Activated naive CD8-positive, alpha-beta T cell treated with anti-CD3 and anti-CD28 coated beads, Interleukin-2, amount 50 U/mL, for 16 hours (primary cell): ENCODE measurements around the gene SLC6A12.
"Not testable (repeated sequence)": the region's sequence is repeated elsewhere in the genome, so short reads cannot be mapped to it uniquely, and the experiment has no call there.

ENCODE experiments used
- DNase-seq: peaks from one replicate; pipeline ENCODE4 v3.0.0-alpha.2; 2020; ENCODE audit warnings: low read depth, low spot score

Gene SLC6A12

GRCh38 chr12:197911-198695 is 15.9 kb downstream of the SLC6A12 start:
- DNase-seq = no peak

DNA sequence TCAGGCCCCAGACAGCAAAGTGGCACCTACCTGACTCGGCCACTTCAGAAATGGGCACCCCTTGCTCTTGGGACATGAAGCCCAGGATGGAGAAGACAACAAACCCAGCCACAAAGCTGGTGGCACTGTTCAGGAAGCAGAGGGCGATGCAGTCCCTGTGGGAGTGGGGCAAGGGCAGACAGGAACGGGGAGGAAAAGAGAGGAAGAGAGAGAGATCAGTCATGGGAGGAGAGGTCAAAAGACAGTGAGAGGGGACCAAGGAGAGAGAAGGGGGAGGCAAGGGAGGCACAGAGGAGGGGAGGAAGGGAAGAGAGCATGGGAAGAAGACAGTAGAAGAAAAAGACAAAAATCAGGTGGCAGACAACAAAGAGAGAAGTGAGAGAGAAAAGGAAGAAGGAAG is 16.6 kb downstream of the SLC6A12 start:
- no peak for DNase-seq

DNA sequence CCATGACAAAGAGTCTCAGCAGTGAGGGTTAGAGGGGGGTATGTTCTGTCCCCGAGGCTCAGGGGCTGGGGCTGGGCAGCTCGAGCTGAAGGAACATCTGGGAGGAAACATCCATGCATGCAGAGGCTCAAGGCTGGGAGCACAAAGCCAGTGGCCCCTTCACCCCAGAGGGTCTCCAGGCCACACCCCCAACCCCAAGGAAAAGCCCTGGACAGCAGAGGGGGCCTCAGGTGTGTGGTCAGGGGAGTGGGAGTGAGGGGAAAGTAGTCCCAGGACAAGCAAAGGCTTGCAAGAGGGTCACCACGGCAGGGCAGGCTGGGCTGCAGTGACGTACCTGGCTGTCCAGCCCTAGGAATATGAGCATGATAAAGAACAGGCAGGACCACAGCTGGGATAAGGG is 17.5 kb downstream of the SLC6A12 start:
- no peak for DNase-seq

DNA sequence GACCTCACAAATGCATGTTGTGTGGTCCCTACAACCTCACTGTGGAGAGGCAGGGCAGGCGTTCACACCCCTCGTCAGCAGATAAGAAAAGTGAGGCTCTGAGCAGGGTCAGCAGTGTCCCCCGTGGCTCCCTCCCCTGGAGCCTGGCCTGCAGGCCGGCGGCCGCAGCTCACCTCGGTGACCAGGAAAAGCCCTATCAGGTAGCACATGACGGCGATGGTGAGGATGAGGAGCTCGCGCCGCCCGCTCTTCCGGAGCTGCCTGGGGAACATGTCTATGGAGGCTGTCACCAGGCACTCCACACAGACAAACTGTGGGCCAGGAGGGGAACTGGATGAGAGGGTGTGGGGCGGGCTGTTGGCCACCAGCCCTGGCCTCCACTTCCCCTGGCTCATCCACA is 18.0 kb downstream of the SLC6A12 start:
- DNase-seq = no peak

DNA sequence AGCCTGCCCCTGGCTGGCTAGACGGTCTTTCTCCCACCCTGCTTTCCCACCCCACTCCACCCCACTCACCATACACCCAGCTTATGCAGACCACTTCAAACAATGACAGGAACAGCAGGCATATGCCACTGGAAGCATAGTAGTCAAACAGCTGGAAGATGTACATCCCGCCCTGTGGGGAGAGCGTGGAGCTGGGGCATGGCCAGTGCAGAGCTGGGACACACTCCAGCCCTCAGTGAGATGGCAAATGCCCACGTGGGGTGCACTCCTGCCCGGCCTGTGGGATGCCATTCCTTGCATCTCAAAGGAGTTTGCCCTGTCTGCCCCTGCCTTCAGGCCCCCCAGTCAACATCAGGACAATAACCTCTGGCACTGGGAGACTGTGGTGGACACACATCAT is 18.8 kb downstream of the SLC6A12 start:
- DNase-seq = no peak

GRCh38 chr12:194276-194675 is 19.7 kb downstream of the SLC6A12 start:
- no peak for DNase-seq

DNA sequence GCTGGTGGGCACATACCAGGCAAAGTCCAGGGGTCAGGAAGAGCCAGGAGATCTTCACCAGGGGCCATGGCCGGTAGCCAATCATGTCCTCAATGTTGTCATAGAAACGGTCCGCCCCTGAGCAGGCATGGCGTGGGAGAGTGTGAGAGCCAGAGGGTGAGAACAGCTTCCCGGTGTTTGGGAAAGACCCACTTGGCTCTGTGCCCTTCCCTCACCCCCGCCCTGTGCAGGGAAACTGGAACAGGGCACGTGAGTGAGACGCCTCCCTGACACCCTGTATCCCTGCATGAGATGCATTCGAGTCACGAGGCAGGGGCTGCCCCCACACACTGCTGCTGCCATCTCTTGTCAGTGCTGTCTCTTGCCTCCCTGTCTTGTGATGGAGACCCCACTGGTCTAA is 20.7 kb downstream of the SLC6A12 start:
- no peak for DNase-seq

GRCh38 chr12:191541-191940 is 22.4 kb downstream of the SLC6A12 start:
- DNase-seq = no peak

DNA sequence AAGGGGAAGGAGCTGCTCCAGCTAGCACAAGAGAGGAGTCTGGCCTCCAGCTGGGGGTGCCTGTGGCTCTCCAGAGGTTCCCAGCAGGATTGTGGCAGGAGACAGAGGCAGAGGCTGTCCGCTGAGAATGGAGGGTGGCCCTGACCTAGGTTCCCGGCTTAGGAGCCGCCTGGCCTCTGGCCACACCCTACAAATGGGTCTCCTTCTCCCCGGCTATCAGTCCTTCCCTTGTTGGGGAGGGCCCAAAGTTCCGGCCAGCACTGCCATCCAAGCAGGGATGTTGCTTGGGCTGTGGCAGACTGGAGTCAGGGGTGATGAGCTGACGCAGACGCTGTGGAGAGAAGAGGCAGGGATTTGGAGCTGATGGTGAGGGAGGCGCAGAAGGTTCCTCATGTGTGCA is 23.1 kb downstream of the SLC6A12 start:
- DNase-seq = no peak

DNA sequence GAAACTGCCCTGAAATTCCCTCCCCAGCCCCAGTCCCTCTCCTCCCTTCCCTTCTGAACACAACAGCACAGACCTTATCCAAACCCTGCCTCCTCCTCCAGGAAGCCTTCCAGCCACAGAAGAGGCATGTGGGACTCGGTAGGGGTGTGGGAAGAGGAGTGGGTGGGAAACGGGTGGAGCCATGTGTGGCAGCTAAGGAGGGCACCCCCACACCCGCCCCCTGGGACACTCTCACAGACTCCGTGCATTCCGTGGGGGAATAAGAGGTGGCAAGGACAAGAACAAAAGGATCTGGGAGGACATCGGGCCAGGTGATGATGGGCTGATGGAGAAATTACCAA is 24.4 kb downstream of the SLC6A12 start:
- DNase-seq = no peak

DNA sequence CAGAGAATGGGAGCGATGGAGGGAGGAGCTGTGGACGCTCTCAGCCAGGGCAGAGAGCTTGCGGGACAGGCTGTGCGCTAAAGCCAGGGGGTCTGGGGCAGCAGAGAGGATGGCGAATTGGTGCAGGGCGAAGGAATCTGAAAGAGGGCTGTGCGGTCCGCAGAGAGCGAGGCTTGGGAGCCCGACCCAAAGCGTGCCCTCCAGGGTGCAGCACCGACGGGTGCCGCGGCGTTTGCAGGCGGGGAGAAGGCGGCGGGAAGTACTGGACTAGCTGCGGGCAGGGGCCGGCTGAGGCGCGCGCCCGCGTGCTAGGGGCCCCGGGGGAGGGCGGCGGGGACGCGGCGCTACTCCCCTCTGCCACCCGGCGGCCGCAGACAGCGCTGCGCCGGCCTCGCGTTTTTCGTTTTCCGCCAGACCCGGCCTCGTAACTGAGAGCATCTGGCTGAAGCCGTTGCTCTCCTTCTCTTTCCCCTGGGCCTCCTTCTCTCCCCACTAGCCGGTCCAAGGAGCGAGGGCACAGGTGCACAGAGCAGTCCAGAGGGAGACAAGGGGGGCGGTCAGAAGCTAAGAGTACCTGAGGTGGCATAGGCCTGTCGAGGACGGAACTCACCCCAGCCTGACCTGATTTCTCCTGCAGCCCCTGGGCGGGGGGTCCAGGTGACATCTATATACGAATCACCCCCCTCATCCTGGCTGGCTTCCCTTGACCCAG is 24.9 kb downstream of the SLC6A12 start:
- DNase-seq = no peak

DNA sequence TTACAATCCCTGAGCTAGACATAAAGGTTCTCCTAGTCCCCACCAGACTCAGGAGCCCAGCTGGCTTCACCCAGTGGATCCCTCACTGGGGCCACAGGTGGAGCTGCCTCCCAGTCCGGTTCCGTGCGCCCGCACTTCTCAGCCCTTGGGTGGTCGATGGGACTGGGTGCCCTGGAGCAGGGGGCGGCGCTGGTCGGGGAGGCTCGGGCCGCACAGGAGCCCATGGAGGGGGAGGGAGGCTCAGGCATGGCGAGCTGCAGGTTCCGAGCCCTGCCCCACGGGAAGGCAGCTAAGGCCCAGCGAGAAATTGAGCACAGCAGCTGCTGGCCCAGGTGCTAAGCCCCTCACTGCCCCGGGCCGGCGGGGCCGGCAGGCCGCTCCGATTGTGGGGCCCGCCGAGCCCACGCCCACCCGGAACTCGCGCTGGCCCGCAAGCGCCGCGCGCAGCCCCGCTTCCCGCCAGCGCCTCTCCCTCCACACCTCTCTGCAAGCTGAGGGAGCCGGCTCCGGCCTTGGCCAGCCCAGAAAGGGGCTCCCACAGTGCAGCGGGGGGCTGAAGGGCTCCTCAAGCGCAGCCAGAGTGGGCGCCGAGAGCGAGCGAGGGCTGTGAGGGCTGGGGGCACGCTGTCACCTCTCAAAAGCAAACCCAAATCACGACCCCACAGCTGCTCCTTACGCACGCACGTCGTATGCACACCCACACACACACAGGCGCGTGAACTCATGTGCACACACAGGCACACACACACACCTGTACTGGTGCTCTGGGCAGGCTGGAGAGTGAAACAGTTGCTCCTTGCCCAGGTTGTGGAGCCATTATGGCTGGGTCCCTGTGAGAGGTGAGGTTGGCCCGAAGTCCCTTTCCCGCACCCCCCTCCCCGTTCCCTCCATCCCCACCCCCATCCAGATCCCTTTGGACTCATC is 25.7 kb downstream of the SLC6A12 start:
- not testable (repeated sequence) for DNase-seq

- no peak for DNase-seq
Measured at GRCh38 chr12:186006-186625, 27.8 kb downstream of the SLC6A12 start.

DNA sequence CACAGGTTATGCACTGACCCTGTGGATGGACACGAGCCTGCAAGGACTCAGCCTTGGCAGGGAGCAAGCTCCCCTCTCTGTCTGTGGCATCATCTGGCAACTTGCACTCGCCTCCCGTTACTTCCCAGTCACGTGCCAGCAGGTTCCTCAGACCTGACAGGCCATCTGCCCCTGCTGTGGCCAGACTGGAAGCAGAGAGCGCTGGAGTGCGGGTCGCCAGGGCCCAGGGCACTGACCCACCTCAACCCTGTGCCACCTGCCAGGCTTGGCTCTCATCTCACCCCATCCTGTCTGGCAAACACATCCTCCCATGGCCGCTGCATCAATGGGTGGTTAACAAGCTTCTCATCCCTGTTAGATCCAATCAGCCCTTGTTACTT is 28.4 kb downstream of the SLC6A12 start:
- DNase-seq = no peak

DNA sequence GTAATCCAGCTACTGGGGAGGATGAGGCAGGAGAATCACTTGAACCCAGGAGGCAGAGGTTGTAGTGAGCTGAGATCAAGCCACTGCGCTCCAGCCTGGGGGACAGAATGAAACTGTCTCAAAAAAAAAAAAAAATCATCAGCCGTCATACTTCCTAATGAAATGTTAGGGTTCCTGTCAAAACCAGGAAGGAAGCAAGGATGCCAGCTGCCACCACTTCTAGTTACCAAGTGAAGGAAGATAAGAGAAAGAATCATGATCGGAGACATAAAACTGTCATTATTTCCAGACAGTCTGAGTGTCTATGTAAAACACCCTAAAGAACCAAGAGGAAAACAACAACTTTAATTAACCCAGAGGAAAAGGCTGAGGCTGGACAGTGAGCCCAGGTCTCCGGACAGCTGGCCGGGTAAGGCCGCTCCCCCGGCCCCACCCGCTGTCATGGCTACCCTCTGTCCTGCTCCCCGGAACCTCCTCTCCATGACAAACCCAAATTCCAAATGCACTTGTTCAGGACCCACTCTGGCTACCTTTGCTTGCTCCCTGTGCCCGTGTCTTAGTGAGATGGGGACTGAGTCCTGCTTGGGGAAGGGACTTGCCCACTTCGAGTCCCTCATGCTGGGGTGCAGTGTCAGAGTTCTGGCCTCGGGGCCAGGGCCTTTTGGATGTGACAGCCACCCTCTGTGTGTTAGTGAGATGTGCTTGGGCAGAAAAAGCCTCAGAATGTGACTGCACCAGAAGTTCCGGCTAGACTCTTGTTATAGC is 29.0 kb downstream of the SLC6A12 start:
- no peak for DNase-seq

- DNase-seq = no peak
Measured at GRCh38 chr12:182381-182892, 31.5 kb downstream of the SLC6A12 start.

GRCh38 chr12:181921-182320 is 32.0 kb downstream of the SLC6A12 start:
- no peak for DNase-seq

DNA sequence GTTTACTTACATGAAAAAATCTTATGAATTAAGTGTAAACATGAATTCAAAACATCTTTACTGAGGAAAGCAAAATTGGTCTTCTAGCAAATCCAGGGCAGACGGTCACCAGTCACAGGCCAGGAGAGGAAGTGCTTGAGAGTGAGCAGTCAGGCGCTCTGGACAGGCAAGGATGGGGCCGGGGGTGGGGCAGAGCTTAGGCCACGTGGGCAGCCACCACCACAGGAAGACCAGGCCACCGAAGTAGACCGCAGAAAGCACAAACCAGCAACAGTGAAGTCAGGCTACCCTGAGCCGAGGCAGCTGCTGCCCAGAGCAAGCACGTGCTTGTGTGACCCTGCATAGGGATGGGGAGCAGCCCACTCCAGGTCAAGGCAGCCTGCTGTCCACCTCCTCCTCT is 33.5 kb downstream of the SLC6A12 start:
- DNase-seq = no peak

GRCh38 chr12:179885-180284 is 34.1 kb downstream of the SLC6A12 start:
- no peak for DNase-seq

GRCh38 chr12:179131-179884 is 34.6 kb downstream of the SLC6A12 start:
- no peak for DNase-seq
